T1000 (cell line): ENCODE measurements around the gene C1orf210.

Experiments used
- DNase-seq: peaks from one replicate; lab custom pipeline; 2025; ENCODE audit warnings: mixed read lengths; lab: John Stamatoyannopoulos, UW

The C1orf210 gene

DNA sequence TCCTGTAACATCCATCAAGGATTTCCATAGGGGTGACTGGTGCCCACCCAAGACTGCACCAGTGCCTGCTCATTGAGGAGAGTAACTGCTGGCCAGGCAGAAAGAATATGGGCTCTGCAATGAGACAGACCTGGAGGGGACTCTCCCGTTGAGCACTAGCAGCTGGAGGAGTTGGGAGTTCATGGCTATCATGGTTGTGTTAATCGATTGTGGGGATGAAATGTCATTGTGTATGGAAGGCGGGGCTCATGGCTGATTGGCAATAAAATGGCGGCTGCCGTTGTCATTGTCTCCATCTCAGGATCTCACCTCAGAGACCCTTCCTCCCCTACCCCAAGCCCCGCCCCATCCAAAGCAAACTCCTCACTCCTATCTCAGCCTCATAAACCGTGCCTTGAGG is 11.7 kb downstream of the C1orf210 start:
- no peak for DNase-seq

- no peak for DNase-seq
Observed at GRCh38 chr1:43272576-43273571, 12.5 kb downstream of the C1orf210 start.

DNA sequence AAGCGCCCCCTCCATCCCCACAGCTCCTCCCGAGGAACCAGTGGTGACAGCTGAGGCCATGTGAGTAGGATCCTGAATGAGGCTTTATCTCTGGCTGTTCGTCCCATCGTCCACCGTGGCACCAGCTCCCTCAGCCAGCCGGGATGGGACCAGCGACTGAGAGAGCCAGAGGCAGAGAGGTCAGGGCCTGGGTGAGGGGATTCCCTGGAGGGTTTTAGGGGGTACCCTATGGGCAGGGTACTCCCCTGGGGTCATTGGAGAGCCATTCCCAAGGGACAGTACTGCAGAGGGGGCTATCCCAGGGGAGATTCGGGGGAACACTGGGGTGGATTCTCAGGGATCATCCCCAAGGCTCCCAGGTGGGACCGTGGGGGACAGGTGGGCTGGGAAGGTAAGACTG is 13.2 kb downstream of the C1orf210 start:
- no peak for DNase-seq

GRCh38 chr1:43271186-43272118 is 13.9 kb downstream of the C1orf210 start:
- DNase-seq, result no peak

GRCh38 chr1:43270421-43271095 is 14.8 kb downstream of the C1orf210 start:
- no peak for DNase-seq

DNA sequence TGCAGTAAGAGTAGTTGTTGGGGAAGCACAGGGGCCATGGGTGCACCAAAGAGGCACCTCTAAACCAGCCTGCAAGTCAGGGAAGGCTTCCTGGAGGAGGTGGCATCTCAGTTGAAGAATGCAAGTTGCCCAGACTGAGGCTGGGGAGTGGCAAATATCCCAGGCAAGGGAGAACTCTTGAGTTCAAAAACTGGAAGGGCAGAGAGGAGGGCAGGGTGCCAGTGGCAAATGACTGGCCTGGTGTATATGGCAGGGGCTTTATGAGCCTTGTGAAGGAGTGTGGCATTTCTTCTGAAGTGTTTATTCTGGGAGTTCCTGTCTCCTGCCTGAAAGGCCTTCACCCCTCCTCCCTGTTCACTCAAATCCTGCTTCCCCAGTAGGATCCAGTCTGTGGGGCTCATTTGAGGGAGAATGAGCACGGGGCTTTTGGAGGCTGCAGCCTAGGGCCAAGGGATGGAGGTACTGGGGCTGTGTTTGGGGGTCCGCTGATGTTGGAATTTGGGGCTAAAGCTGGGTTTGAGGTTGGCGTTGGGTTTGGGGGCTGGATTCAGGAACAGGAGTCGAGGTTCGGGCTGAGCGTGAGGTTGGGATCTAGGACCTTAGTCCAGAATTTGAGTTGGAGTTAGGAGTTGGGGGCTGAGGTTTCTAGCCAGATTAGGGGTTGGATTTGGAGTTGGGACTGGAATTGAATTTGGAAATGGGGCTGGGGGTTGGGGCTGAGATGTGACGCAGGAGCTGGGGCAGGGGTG is 15.6 kb downstream of the C1orf210 start, which contains the start of gene TMEM125:
Gene TMEM125 (plus strand): TSS at position 357 of the 749 bp plus-strand sequence. CDS start 2,740 bp downstream, outside the sequence.
- no peak for DNase-seq

- DNase-seq, result no peak
Observed at GRCh38 chr1:43267818-43268425, 17.5 kb downstream of the C1orf210 start.

- DNase-seq, result no peak
Observed at GRCh38 chr1:43267291-43267805, 18.0 kb downstream of the C1orf210 start.

GRCh38 chr1:43266881-43267280 is 18.5 kb downstream of the C1orf210 start:
- no peak for DNase-seq

DNA sequence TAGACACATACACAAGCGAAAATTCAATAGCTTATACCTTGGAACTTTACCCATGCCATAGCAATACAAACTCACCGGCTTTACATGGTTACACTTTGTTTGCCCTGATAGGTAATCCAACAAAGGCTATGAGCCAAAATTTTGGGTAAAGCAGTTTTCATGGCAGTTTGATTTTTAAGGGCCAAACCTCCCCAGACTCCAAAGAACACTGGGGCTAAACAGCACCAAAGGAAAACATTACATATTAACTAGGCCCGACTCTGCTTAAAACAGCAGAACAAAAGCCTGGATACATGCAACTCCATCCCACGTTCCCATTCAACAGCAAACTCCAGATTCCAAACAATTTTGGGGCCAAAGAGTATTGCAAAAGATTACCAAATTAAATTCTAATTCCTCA is 19.9 kb downstream of the C1orf210 start:
- no peak for DNase-seq

GRCh38 chr1:43258370-43258769 is 27.0 kb downstream of the C1orf210 start:
- no peak for DNase-seq

DNA sequence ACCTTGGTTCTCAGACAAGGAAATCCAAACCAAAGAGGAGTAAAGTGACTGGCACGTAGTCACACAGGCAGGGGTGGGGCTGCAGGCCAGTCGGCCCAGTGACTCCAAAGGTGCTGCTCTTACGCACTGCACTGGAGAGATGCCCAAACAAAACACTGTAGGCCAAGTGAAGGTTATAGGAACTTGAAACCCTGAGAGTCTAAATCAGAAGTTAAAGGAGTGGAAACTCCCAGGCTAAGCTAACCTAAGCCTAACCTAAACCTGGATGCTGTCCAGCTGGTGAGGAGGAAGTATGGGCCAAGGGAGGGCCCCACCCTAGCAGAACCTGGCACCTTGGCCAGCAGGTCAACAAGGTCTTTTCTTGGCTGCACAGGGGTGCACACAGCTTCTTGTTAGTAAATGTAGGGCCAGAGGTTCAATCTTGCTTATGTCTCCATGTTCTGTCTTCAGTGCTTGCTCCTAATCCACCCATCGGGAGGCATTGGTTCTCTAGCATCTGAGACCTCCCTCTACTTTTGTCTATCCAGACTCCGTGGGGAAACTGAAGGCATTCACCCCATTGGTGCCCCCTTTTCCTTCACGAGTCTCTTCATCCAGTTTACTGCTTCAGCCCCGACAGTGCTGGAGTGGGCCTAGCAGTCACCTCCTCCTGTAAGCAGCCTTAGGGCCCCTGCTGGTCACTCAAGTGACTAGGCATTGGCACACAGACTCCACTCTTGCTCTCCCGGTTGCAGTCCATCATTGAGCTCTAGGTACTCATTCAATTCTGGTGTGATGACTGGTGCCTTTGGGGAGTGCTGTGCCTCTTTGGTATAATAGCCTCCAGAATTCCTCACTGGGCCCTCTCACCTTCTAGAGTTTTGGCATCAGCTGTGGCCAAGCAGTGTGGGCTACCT is 28.5 kb downstream of the C1orf210 start:
- no peak for DNase-seq

GRCh38 chr1:43255438-43256210 is 29.8 kb downstream of the C1orf210 start:
- no peak for DNase-seq

- no peak for DNase-seq
Observed at GRCh38 chr1:43253876-43254275, 31.5 kb downstream of the C1orf210 start.

- no peak for DNase-seq
Observed at GRCh38 chr1:43253173-43253572, 32.2 kb downstream of the C1orf210 start.

DNA sequence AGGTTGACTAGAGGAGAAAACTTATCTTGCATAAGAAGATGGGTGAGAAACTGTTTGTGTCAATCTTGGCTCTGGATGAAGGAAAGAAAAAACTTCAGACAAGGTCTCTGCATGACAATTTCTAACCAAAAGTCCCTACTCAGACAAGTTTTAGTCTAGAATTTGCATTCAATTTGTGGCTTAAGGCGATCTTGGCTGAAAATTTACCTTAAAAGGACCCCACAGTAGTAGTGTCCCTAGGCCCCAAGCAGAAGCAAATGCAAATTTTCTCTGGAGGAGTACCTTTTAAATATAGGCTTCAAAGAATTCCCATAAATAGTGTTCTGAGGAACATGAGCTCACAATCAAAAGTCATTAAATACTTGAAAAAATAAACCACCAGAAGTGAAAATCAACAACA is 33.2 kb downstream of the C1orf210 start:
- DNase-seq, result no peak

DNA sequence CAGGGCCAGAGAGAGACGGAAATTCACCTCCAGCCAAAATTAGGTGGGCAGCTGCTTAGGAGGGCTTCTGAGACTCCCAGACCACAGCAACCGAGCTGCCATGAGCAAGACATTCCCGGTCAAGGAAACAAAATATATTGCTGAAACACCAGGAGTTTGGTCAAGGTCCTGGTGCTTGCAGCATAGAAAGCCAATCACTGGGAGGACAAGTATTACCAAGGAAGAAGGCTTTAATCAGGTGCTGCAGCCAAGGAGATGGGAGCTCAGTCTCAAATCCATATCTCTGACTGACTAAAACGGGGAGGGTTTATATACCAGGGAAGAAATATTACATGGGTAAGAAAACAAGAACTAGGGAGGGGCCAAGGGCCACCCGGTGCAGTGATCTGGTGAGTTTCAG is 34.4 kb downstream of the C1orf210 start:
- DNase-seq, result no peak

DNA sequence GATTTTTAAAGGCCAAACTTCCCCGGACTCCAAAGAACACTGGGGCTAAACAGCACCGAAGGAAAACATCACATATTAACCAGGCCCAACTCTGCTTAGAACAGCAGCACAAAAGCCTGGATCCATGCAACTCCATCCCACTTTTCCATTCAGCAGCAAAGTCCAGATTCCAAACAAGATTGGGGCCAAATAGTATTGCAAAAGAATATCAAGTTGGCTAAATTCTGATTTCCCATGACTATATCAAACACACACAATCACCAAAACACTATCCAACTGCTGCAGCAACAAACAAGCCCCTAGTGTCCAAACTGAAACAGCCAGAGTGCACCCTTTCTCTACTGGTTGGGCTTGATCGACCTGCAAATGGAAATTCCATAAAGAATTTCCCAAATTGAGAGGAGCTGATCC is 35.0 kb downstream of the C1orf210 start:
- DNase-seq, result no peak
